Mesenteric fat pad (tissue), 1 donor: ENCODE results near the gene NACC1. TPM values are rescaled to one million over a fixed set of nuclear protein-coding genes. Genes with fewer than 3 reads are reported as not detected.

Experiments used
- DNase-seq: peaks from one replicate; pipeline ENCODE4 v3.0.0-alpha.2; 2020; ENCODE audit warnings: low spot score
- total RNA-seq: library from RNA; stranded (reverse); fragmentation: NEBNext Ultra II Directional; extraction: Animal tissue kit (Norgen Biotek cat#: 25700); gene quantifications from one replicate; pipeline ENCODE4 v1.2.1, GENCODE V29; 2021
- donor health status: DM: yes; HTN: yes; CAD: no.

The NACC1 gene
- total RNA-seq, 1 donor from 2014 or later = 45.2 TPM

- no peak for DNase-seq
Measured at GRCh38 chr19:13099073-13099999, 18.7 kb upstream of the NACC1 start.

GRCh38 chr19:13100031-13100588, 18.0 kb upstream of the NACC1 start:
- DNase-seq = no peak

- DNase-seq = no peak
Measured at GRCh38 chr19:13100841-13101589, 17.0 kb upstream of the NACC1 start.

GRCh38 chr19:13101590-13102415, 16.3 kb upstream of the NACC1 start:
- no peak for DNase-seq

- no peak for DNase-seq
Measured at GRCh38 chr19:13102416-13102665, 15.7 kb upstream of the NACC1 start.

GRCh38 chr19:13102666-13103580, 15.1 kb upstream of the NACC1 start, which contains the start of gene LYL1:
Gene LYL1, minus strand, starts transcription at chr19:13102858. Its CDS starts 1,687 bp downstream, at chr19:13101171.
- DNase-seq = peak; percentile 96

GRCh38 chr19:13103581-13104359, 14.3 kb upstream of the NACC1 start:
- DNase-seq = no peak

- no peak for DNase-seq
Measured at GRCh38 chr19:13104360-13104847, 13.7 kb upstream of the NACC1 start.

GRCh38 chr19:13104848-13105711, 13.0 kb upstream of the NACC1 start:
- DNase-seq = no peak

GRCh38 chr19:13109361-13110098, 8.5 kb upstream of the NACC1 start:
- DNase-seq = no peak

- DNase-seq = no peak
Measured at GRCh38 chr19:13110099-13110610, 7.9 kb upstream of the NACC1 start.

GRCh38 chr19:13112555-13112954, 5.5 kb upstream of the NACC1 start:
- no peak for DNase-seq

GRCh38 chr19:13115936-13116281, 2.2 kb upstream of the NACC1 start:
- DNase-seq = no peak

GRCh38 chr19:13116282-13117175, 1.5 kb upstream of the NACC1 start, which contains the start of gene TRMT1:
Gene TRMT1, minus strand, starts transcription at chr19:13116740. Its CDS starts 341 bp downstream, at chr19:13116399.
- DNase-seq = peak; percentile 97

GRCh38 chr19:13117176-13117771, 790 bp upstream of the NACC1 start:
- DNase-seq = no peak
